Omental fat pad (tissue), 4 donors: ENCODE measurements around the gene TDP1. TPM values are rescaled to one million over a fixed set of nuclear protein-coding genes. Genes with fewer than 3 reads are reported as not detected.

Experiments used
- ATAC-seq: fragments of 150-250 bp; one replicate; pipeline ENCODE4 v1.9.1; 2016; ENCODE audit warnings: mild to moderate bottlenecking, moderate library complexity; ENCODE audit not compliant: low FRiP score
- DNase-seq: peaks from one replicate; pipeline ENCODE4 v3.0.0-alpha.2; 2019; ENCODE audit warnings: low spot score
- total RNA-seq, 4 donors: library from RNA; depleted of rRNA; stranded (reverse); fragments of >200 nt; gene quantifications; one replicate each; pipeline ENCODE4 v1.1.0, GENCODE V29; 2016
- TF ChIP-seq, protein P1 (sequence below), 3 donors: fragments of 450-650 bp; IDR thresholded peaks; one replicate each; pipeline ENCODE4 v1.5.1; 2016 to 2017; ENCODE audit warnings: antibody characterized with exemption in 3 of 3, mild to moderate bottlenecking in 3 of 3, moderate library complexity in 2 of 3

Gene TDP1
- total RNA-seq, 4 donors from 2014 or later = 10.2 to 14.2 (median 12.9) TPM

DNA sequence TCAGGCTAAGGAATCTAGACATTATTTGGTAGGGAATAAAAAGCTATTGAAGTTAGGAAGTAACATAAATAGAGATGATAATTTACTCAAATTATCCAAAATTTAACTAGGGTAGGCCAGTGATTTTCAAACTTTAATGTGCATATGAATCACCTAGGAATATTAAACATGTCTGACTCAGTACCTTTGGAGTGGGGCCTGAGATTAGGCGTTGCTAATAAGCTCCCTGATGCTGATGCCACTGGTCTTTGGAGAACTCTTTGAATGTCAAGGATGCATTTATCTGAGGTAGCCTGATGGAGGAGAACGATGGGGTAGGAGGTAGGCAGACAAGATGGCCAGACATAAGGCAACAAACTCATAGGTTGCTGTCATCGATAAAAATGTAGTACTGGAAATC lies 34.4 kb upstream of the TDP1 start:
- DNase-seq (no peak), ATAC-seq (no peak)
- TF ChIP-seq, protein P1, sequence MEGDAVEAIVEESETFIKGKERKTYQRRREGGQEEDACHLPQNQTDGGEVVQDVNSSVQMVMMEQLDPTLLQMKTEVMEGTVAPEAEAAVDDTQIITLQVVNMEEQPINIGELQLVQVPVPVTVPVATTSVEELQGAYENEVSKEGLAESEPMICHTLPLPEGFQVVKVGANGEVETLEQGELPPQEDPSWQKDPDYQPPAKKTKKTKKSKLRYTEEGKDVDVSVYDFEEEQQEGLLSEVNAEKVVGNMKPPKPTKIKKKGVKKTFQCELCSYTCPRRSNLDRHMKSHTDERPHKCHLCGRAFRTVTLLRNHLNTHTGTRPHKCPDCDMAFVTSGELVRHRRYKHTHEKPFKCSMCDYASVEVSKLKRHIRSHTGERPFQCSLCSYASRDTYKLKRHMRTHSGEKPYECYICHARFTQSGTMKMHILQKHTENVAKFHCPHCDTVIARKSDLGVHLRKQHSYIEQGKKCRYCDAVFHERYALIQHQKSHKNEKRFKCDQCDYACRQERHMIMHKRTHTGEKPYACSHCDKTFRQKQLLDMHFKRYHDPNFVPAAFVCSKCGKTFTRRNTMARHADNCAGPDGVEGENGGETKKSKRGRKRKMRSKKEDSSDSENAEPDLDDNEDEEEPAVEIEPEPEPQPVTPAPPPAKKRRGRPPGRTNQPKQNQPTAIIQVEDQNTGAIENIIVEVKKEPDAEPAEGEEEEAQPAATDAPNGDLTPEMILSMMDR (IDR thresholded peaks at IDR 0.05) = no peak

DNA sequence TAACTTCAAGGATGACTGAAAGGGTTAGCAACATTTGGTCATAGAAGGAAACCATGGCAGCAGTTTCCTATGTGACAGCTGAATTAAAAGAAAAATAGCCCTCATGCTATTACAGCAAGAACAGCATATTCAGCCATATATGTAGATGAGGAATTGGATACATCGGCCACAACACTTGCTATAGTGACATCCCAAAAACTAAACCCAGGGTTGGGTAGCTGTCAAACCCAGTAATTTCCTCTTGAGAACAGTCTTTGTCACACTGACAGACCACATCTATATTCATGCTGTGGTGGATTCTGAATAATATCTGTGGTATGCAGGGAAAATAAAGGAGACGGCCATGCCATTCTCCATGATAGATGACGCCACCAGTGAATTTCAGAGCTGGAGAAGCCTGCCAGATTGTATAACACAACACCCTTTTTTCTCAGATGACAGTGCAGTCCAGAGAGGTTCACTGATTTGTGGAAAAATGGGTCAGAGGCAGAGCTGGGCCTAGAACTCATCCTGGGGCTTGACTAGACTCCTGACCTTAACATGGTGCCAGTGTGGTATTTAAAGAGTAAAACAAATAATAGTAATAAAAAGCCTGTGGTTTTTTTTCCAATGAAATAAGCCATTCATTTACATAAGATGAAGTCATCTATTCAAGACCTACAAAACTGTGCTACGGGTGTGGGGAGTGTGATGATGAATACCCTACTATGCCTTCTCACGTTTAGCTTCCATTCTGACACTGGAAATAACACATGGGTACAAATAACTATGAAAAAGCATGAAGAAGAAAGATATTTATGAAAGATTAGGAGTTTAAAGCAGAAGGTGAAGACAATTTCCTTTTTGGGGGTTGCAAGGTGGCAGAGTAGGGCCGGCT lies 33.5 kb upstream of the TDP1 start:
- TF ChIP-seq, protein P1 (IDR thresholded peaks at IDR 0.05) = no peak
- ATAC-seq = no peak
- DNase-seq = no peak

DNA sequence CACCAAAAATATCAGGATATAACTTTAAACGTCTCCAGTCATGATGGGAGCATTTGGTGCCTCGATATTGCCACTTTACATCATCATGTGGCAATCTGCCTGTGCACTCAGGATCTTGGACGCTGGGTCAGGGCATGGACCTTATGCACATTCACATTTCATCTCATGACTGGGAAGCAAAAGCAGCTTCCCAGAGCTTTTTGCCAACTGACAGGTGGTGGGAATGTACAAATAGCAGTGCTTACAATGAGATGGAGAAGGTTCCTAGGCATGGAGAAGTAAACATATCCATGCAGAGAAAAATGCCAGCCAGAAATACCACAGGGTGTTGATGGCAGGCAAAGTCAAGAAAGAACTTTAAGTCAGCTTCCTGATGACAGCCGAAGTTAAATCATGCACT lies 31.5 kb upstream of the TDP1 start:
- DNase-seq = no peak
- ATAC-seq = no peak
- TF ChIP-seq, protein P1 (IDR thresholded peaks at IDR 0.05) = no peak

DNA sequence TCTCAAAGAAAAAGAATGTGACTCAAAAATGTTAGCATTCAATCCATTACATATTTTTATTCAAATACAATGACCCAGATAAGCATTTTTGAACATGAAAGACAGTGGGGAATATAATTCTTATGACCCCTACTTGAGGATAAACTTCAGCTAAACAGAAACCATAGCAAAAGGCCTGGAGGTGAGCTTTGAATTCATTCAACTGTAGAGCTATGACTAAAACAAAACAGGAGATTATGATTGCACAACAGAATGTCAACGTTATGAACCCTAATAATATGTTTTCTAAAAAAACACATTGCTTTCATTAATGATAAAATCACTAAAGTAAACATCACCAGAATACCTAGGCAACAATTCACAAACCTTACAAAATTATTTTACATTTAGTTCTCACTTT lies 29.0 kb upstream of the TDP1 start:
- TF ChIP-seq, protein P1 (IDR thresholded peaks at IDR 0.05) = no peak
- no peak for ATAC-seq
- no peak for DNase-seq

DNA sequence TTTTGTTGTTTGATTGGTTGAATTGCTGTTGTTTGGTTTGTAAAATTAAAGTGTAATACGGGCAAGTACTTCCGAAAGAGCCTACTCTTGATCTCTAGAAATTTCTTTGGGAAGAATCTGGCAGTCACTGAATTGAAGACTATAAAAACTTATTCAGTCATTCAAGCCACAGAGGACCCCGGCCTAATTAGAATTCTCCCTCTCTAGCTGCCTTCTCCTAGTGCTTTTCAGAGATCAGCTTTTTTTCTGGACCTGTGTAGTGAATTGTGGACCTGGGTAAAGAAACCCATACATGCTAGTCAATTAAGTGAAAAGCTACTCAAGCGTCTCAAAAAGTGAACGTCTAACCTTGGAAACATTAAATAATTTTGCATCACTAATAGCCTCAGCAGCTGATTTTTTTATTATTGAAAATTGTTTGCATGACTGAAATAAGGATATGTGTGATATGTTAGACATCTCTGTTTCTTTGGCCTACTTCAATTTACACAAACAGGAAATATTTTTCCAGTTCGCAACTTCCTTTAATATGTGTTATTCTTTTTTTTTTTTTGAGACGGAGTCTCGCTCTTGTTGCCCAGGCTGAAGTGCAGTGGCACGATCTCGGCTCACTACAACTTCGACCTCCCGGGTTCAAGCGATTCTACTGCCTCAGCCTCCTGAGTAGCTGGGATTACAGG lies 28.4 kb upstream of the TDP1 start:
- DNase-seq (no peak), ATAC-seq (no peak)
- TF ChIP-seq, protein P1 (IDR thresholded peaks at IDR 0.05) = no peak

DNA sequence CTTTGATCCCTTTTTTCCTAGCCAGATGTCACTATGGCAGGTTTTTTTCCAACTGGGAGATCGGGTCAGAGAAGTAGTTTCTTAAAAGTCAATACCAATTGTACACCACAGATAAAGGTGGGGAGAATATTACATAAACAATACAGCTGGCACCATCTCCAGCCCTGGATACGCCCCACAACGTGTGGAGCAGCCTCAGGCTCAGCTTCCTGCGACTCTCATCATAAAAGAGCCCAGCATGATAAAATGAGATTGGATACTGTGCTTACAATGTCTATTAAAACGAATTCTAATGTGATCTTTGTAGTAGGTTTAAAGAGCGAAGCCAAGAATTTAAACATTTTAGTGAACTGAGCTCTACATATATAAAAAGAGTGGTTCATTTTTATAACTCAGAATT lies 22.7 kb upstream of the TDP1 start:
- TF ChIP-seq, protein P1 (IDR thresholded peaks at IDR 0.05) = no peak
- no peak for ATAC-seq

More for the DNA sequence above, 22.7 kb upstream of the TDP1 start:
- no peak for DNase-seq
